MCF 10A (cell line): ENCODE results near the gene SPCS1. TPM values are rescaled to one million over a fixed set of nuclear protein-coding genes. Genes with fewer than 3 reads are reported as not detected.
A peak's percentile ranks its signal among the peaks of the same experiment; 100 is the strongest.

Experiments
- BruUV-seq: library from RNA; stranded (reverse); fragments of 400-500 nt; replicated peaks from 2 replicates; lab custom pipeline; 2021; lab: Mats Ljungman, UMichigan
- CTCF ChIA-PET: fragments of 300-600 bp; sonication (Branson Sonifier 250); formaldehyde crosslinking; extraction: SDS; loops from one replicate; lab custom pipeline; 2021; ENCODE audit warnings: antibody characterized with exemption, inconsistent platforms; lab: Yijun Ruan, JAX
- POLR2A ChIA-PET: fragments of 300-600, 350-650 bp; sonication (Branson Sonifier 250); formaldehyde crosslinking; extraction: SDS; loops from one replicate; lab custom pipeline; 2020; ENCODE audit warnings: antibody characterized with exemption, inconsistent platforms; lab: Yijun Ruan, JAX
- DNase-seq: peaks from one replicate; pipeline ENCODE4 v3.0.0-alpha.2; 2018; ENCODE audit not compliant: unreplicated experiment
- H3K27ac Mint-ChIP-seq: one replicate; pipeline ENCODE4 v1.8.0; 2022; ENCODE audit warnings: mild to moderate bottlenecking, low read depth, mixed read lengths; ENCODE audit not compliant: unreplicated experiment
- H3K27me3 Mint-ChIP-seq: one replicate; pipeline ENCODE4 v1.8.0; 2022; ENCODE audit warnings: mixed read lengths; ENCODE audit not compliant: insufficient read depth, unreplicated experiment
- H3K36me3 Mint-ChIP-seq: one replicate; pipeline ENCODE4 v1.8.0; 2022; ENCODE audit warnings: mild to moderate bottlenecking, moderate library complexity, mixed read lengths; ENCODE audit not compliant: insufficient read depth, unreplicated experiment
- H3K4me1 Mint-ChIP-seq: one replicate; pipeline ENCODE4 v1.8.0; 2022; ENCODE audit warnings: mixed read lengths; ENCODE audit not compliant: insufficient read depth, unreplicated experiment
- H3K4me3 Mint-ChIP-seq: one replicate; pipeline ENCODE4 v1.8.0; 2022; ENCODE audit warnings: mild to moderate bottlenecking, moderate library complexity, mixed read lengths; ENCODE audit not compliant: unreplicated experiment
- H3K9me3 Mint-ChIP-seq: one replicate; pipeline ENCODE4 v1.8.0; 2022; ENCODE audit warnings: mixed read lengths; ENCODE audit not compliant: unreplicated experiment
- CTCF ChIP-seq: fragments of 200-600 bp; IDR thresholded peaks from one replicate; pipeline ENCODE4 v1.8.0; 2022; ENCODE audit warnings: antibody characterized with exemption, mild to moderate bottlenecking; ENCODE audit not compliant: unreplicated experiment
- intact Hi-C: fragments of 100-400 bp; cut with micrococcal nuclease; formaldehyde crosslinking; loops from 2 replicates; pipeline ENCODE4 v1.14.1; 2022
- total RNA-seq: library from RNA; stranded (reverse); gene quantifications from 2 replicates; pipeline ENCODE4 v1.2.3, GENCODE V29; 2022

Gene SPCS1
- total RNA-seq, 1 experiment from 2014 or later: 135 TPM

DNA sequence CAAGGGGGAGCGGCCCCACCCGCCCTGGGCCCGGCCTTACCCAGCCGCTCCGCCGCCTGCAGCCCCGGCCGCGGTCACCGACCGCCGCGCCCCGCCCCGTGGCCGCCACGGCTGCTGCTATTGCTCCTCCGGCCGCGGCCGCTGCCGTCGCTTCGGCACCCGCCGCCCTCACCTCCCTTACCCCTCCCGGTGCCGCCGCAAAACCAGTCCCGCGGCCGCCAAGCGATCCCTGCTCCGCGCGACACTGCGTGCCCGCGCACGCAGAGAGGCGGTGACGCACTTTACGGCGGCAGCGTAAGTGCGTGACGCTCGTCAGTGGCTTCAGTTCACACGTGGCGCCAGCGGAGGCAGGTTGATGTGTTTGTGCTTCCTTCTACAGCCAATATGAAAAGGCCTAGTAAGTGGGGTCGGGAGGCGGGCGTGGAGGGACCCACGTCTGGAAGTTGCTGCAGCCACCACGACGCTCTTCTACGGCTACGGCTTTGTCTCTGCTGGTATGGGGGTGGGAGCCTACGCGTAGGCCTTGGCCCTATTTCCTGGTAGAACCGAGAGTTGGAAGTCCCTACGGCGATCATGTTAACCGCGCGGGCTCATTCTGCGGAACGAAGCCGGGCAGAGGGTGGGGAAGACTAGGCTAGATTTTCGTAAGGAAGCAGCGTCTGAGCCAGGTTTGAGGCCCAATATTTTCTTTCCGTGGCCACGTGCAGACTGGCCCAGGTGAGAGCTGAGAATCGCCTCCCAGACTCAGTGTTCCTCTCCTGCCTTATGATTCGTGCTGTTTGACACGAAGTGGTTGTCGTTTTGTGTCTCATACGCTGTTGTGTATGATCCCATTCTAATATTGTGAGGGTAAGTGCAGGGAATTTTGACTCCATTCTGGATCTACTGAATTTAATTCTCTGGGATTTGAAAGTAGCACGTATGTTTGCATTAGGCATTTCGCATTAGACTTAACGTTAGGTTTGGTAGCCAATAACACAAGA, 19.9 kb upstream of the SPCS1 start, which contains the start of the genes GNL3 and PBRM1:
Gene GNL3 (plus strand): TSS at position 324 of the 983 bp plus-strand sequence. CDS start 61 bp downstream, at position 385.
Gene PBRM1 (minus strand): TSS at position 205 of the 983 bp plus-strand sequence.
- peaks cover 62% of the 10 kb centered on the region for H3K36me3 Mint-ChIP-seq
- intact Hi-C loops: loop anchor here (2.0 kb wide), 1 partner anchor 15 kb away; no protein-coding TSS in a partner anchor
- peak; percentile 95 for DNase-seq
- ChIA-PET CTCF (no interaction called here), POLR2A (interaction anchor here (0.5 to 7.7 kb wide), 15 partner anchors 12 to 1186 kb away, joined by 3 to 104 read pairs (median 4); partner anchors contain the start of genes DCAF1, GLT8D1, RPL29 and SPCS1)
- no peak for TF ChIP-seq CTCF
- no peaks in the 10 kb centered on the region for H3K27me3 Mint-ChIP-seq
- peak within 1 kb of the TSS; percentile 99 for H3K27ac Mint-ChIP-seq
- no peaks in the 10 kb centered on the region for H3K9me3 Mint-ChIP-seq
- peaks cover 28% of the 10 kb centered on the region for H3K4me1 Mint-ChIP-seq
- H3K4me3 Mint-ChIP-seq: peak within 1 kb of the TSS; percentile 99
- BruUV-seq: TSS peak; percentile 59

- peak overlapping the region; percentile 99 for H3K4me3 Mint-ChIP-seq
- peaks cover 18% of the 10 kb centered on the region for H3K4me1 Mint-ChIP-seq
Measured at GRCh38 chr3:52688266-52688665, 17.6 kb upstream of the SPCS1 start.

GRCh38 chr3:52689151-52689550, 16.8 kb upstream of the SPCS1 start:
- ChIA-PET CTCF (interaction anchor here (0.5 to 1.9 kb wide), 3 partner anchors 10 to 69 kb away, joined by 3 to 4 read pairs (median 4); no protein-coding TSS in a partner anchor), POLR2A (interaction anchor here (0.6 to 7.5 kb wide), 5 partner anchors 8 to 152 kb away, joined by 3 to 92 read pairs (median 3); partner anchors contain the start of genes GLT8D1 and SPCS1)
- BruUV-seq: no TSS peak
- Mint-ChIP-seq H3K27ac (no peak overlapping the region), H3K27me3 (no peaks in the 10 kb centered on the region), H3K4me3 (no peak overlapping the region), H3K36me3 (peaks cover 74% of the 10 kb centered on the region), H3K9me3 (no peaks in the 10 kb centered on the region), H3K4me1 (peaks cover 18% of the 10 kb centered on the region)
- intact Hi-C loops: no loop called here
- TF ChIP-seq CTCF: no peak
- no peak for DNase-seq

More at GRCh38 chr3:52688266-52688665, 17.6 kb upstream of the SPCS1 start:
- no TSS peak for BruUV-seq
- H3K36me3 Mint-ChIP-seq: peaks cover 65% of the 10 kb centered on the region
- no peaks in the 10 kb centered on the region for H3K27me3 Mint-ChIP-seq
- no peak for DNase-seq
- intact Hi-C loops: no loop called here
- CTCF ChIA-PET: interaction anchor here (0.7 to 1.9 kb wide), 3 partner anchors 10 to 339 kb away, joined by 3 to 4 read pairs (median 3); no protein-coding TSS in a partner anchor
- POLR2A ChIA-PET: interaction anchor here (0.6 to 7.7 kb wide), 4 partner anchors 9 to 17 kb away, joined by 3 to 104 read pairs (median 84); partner anchors contain the start of genes GLT8D1 and SPCS1
- no peak for TF ChIP-seq CTCF
- no peak overlapping the region for H3K27ac Mint-ChIP-seq
- no peaks in the 10 kb centered on the region for H3K9me3 Mint-ChIP-seq
